ENCODE results near the gene LSAMP. TPM values are rescaled to one million over a fixed set of nuclear protein-coding genes. Genes with fewer than 3 reads are reported as not detected.

Gene LSAMP
- polyA plus RNA-seq, 3 donors, result not detected

DNA sequence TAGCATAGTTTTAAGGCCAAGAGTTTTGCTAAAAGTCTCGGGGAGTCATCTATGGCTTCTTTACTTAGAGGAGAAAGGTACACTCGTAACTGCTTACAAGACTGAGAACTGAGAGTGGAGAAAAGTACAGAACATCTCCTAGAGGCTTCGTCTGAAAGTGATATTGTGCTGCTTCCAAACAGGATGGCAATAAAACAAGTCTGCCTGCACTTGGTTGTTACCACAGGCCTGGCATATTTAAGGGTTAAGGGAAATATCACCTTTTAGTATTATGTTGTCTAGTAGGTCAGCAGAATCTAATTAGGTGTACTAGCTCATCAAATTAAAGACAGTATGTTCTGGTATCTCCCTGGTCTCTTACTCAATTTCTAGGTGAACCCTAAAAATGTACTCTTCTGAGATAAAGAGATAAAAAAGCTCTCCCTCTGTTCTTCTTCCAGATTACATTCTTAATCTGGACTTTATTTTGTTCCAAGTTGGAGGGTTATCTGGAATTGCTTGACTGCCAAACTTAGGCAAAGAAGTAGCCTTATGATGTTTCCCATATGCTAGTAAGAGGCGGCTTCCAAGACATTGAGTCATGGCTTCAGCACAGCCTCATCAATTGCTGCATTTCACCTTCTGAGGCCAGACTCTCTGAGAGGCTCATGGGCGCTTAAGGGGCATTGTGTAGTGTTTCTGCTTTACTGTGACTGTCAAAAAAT, 181.3 kb downstream of the LSAMP start:
- H3K4me3 Mint-ChIP-seq, result no peak overlapping the region
- Histone ChIP-seq H3K9ac (ENCODE audit: insufficient read depth, low read length, poor library complexity, severe bottlenecking) (no peak overlapping the region), H2AFZ (ENCODE audit: insufficient read depth, low read depth, low read length, poor library complexity, severe bottlenecking) (no peak overlapping the region), H3K27me3 (ENCODE audit: control insufficient read depth in 2 of 2, insufficient read depth in 2 of 2, low read length in 2 of 2) (no peaks in the 10 kb centered on the region), H3K4me1 (ENCODE audit: control insufficient read depth in 1 of 2, insufficient read depth in 2 of 2, low read length in 2 of 2) (no peaks in the 10 kb centered on the region), H4K20me1 (ENCODE audit: insufficient read depth, low read length) (no peaks in the 10 kb centered on the region), H3K27ac (ENCODE audit: low read depth in 1 of 2, low read length in 2 of 2) (no peak overlapping the region), H3K36me3 (replicated peaks in 1 of 2; ENCODE audit: control insufficient read depth in 1 of 2, insufficient read depth in 2 of 2, low read length in 2 of 2) (no peaks in the 10 kb centered on the region), H3K4me3 (replicated peaks in 1 of 3; ENCODE audit: low read depth in 2 of 3, low read length in 3 of 3) (no peak overlapping the region), H3K4me2 (replicated peaks; ENCODE audit: extremely low read depth, low read length, poor library complexity, severe bottlenecking) (no peak overlapping the region), H3K9me3 (replicated peaks in 1 of 2; ENCODE audit: control insufficient read depth in 1 of 2, insufficient read depth in 1 of 2, low read length in 2 of 2) (peaks cover 0 to 3% of the 10 kb centered on the region in 2 donors), H3K79me2 (ENCODE audit: insufficient read depth, low read length) (no peaks in the 10 kb centered on the region)
- TF ChIP-seq, protein P1, sequence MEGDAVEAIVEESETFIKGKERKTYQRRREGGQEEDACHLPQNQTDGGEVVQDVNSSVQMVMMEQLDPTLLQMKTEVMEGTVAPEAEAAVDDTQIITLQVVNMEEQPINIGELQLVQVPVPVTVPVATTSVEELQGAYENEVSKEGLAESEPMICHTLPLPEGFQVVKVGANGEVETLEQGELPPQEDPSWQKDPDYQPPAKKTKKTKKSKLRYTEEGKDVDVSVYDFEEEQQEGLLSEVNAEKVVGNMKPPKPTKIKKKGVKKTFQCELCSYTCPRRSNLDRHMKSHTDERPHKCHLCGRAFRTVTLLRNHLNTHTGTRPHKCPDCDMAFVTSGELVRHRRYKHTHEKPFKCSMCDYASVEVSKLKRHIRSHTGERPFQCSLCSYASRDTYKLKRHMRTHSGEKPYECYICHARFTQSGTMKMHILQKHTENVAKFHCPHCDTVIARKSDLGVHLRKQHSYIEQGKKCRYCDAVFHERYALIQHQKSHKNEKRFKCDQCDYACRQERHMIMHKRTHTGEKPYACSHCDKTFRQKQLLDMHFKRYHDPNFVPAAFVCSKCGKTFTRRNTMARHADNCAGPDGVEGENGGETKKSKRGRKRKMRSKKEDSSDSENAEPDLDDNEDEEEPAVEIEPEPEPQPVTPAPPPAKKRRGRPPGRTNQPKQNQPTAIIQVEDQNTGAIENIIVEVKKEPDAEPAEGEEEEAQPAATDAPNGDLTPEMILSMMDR (IDR thresholded peaks at IDR 0.05), result no peak
- DNase-seq, result no peak
- H3K27me3 Mint-ChIP-seq (ENCODE audit: low read depth in 3 of 3), result no peaks in the 10 kb centered on the region
- H3K4me1 Mint-ChIP-seq, result no peaks in the 10 kb centered on the region
- H3K27ac Mint-ChIP-seq, result no peak overlapping the region
- no peaks in the 10 kb centered on the region for H3K9me3 Mint-ChIP-seq
- intact Hi-C loops (cut with micrococcal nuclease), result no loop called here
- WGBS (ENCODE audit: insufficient coverage), result 41% methylated on average over 3 of the region's 5 CpGs
- H3K36me3 Mint-ChIP-seq, result no peaks in the 10 kb centered on the region

DNA sequence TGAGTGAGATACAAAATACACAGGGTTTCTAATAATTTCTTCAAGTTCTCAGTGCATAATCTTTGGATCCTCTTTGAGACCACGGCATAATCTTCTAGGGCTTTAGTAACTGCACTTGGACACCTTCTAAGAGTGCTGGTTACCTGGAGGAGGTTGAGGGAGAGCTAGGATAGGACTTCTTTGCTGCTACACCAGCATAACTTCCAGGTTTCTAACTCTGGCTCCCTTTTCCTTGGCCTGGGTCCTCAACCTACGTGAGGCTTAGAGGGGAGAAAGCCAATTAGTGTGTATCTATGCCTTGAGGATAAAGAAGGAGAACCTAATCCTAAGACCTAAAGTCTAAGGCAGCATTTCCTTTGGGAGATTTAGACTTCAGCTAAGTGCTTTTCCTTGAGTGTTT, 184.8 kb downstream of the LSAMP start:
- Histone ChIP-seq H2AFZ (ENCODE audit: insufficient read depth, low read depth, low read length, poor library complexity, severe bottlenecking) (no peak overlapping the region), H3K9ac (ENCODE audit: insufficient read depth, low read length, poor library complexity, severe bottlenecking) (no peak overlapping the region), H3K4me1 (ENCODE audit: control insufficient read depth in 1 of 2, insufficient read depth in 2 of 2, low read length in 2 of 2) (no peaks in the 10 kb centered on the region), H3K27ac (ENCODE audit: low read depth in 1 of 2, low read length in 2 of 2) (no peak overlapping the region), H3K27me3 (ENCODE audit: control insufficient read depth in 2 of 2, insufficient read depth in 2 of 2, low read length in 2 of 2) (no peaks in the 10 kb centered on the region), H3K9me3 (replicated peaks in 1 of 2; ENCODE audit: control insufficient read depth in 1 of 2, insufficient read depth in 1 of 2, low read length in 2 of 2) (peaks cover 0 to 3% of the 10 kb centered on the region in 2 donors), H3K79me2 (ENCODE audit: insufficient read depth, low read length) (no peaks in the 10 kb centered on the region), H4K20me1 (ENCODE audit: insufficient read depth, low read length) (no peaks in the 10 kb centered on the region), H3K4me2 (replicated peaks; ENCODE audit: extremely low read depth, low read length, poor library complexity, severe bottlenecking) (no peak overlapping the region), H3K36me3 (replicated peaks in 1 of 2; ENCODE audit: control insufficient read depth in 1 of 2, insufficient read depth in 2 of 2, low read length in 2 of 2) (no peaks in the 10 kb centered on the region), H3K4me3 (replicated peaks in 1 of 3; ENCODE audit: low read depth in 2 of 3, low read length in 3 of 3) (no peak overlapping the region)
- H3K27ac Mint-ChIP-seq, result no peak overlapping the region
- peaks cover 0 to 1% (median 0%) of the 10 kb centered on the region in 7 donors for H3K9me3 Mint-ChIP-seq
- intact Hi-C loops (cut with micrococcal nuclease), result no loop called here
- H3K4me1 Mint-ChIP-seq, result no peaks in the 10 kb centered on the region
- TF ChIP-seq, protein P1 (IDR thresholded peaks at IDR 0.05), result no peak
- H3K27me3 Mint-ChIP-seq (ENCODE audit: low read depth in 3 of 3), result no peaks in the 10 kb centered on the region
- no peak overlapping the region for H3K4me3 Mint-ChIP-seq
- WGBS (ENCODE audit: insufficient coverage), result no CpG with 5 or more reads among the region's 2 CpGs
- no peak for DNase-seq
- no peaks in the 10 kb centered on the region for H3K36me3 Mint-ChIP-seq
